ENCODE data around the gene BAIAP2L2.

DNA sequence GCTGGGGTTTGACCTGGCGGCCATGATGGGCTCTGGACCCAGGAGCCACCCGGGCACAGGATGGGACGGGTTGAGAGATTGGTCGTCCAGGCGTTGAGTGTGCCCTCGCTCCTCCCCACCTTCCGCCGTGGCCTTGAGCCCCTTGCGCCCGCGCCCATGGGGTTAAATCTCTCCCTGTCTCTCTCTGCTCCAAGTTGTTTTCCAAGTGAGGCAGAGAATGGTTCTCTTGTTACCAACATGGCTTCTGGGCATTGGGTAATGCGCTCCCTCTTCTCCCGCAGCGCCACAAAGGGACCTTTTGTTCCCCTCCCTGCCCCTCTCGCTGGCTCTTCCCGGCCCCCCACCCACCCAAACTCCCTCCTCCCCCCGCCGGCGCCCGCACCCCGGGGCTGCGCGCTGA, 72.1 kb downstream of the BAIAP2L2 start:
- no peak for TF ChIP-seq CTCF (IDR thresholded peaks at IDR 0.05)
- TF ChIP-seq POLR2A (IDR thresholded peaks at IDR 0.05), result no peak
